Measurements from ENCODE around the gene VANGL1.

Gene VANGL1

GRCh38 chr1:115669002-115669673, 27.4 kb downstream of the VANGL1 start:
- DNase-seq = no peak

DNA sequence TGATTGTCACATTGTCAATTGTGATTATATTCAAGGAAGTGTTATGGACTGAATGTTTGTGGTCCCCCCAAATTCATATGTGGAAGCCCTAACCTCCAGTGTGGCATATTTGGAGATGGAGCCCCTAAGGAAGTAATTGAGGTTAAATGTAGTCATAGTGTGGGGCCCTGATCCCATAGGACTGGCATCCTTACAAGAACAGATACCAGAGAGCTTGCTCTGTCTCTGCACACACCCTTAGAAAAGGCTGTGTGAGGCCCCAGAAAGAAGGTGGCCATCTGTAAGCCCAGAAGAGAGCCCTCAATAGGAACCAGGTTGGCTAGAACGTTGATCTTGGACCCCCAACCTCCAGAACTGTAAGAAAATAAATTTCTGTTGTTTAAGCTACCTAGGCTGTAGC, 28.1 kb downstream of the VANGL1 start:
- DNase-seq = no peak

DNA sequence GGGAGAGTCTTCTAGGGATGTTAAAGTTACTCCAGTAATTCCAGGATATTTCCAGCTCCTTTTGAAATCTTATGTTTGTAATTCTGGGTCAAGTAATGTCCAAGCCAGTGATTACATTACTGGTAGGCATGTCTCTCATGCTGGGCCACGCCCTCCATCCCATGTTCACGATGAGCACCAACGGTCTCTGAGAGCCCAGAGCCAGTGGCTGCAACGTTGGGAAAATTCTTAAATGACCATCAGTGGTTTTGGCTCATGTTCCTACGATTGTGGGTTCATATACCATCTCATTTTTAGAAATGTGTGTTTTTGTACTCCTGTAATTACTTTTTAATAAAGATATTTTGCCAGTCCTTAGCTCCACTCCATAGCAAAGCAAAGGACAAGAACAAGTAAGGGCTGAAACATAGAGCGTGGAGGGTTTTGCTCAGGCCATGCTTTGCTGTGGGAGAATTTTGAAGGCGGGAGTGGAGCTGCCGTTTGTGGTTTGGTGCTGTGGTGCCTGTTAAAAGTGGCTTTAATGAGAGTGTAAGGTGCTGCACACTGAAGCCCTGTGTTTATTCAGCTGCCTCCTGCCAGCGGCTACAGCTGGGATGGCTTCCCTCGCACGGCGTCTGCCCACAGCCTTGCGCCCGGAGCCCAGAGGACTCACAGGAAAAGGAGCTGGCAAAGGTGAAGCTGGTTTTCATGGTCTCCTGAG, 28.9 kb downstream of the VANGL1 start:
- no peak for DNase-seq

DNA sequence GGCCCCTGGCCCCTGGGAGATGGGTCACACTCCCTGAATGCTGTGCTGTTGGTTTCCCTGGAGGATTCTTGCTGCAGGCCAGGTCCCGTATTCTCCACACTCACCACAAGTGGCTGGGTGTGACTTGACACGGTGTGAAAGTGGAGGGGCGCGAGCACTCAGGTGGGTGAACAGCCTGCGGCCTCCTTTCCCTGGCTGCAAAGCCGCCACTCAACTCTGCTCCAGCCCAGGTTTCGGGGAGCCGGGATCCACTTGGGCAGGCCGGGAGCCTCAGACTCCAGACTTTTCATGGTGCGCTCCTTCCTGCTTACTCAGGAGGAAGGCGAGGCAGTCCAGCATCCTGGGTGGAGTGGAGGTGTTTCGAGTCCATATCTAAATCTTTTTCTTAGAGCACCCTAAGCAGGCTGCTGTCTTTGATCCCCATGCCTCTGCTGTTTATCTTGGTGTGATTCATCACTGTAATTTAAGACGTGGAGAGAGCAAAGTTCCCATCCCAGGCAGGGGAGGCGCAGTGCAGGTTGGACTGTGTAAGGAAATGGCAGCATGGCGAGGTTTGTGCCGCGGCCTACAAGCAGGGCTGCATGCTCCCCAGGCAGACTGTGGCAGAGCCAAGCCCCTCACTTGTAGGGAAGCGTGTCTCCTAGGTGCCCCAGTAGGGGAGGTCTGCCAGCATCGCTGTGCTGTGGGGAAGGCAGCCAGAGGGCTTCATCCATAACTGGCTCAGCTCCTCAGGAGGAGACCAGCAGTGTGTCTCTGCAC, 29.6 kb downstream of the VANGL1 start:
- DNase-seq = no peak

- DNase-seq = no peak
Measured at GRCh38 chr1:115672224-115673009, 30.6 kb downstream of the VANGL1 start.

DNA sequence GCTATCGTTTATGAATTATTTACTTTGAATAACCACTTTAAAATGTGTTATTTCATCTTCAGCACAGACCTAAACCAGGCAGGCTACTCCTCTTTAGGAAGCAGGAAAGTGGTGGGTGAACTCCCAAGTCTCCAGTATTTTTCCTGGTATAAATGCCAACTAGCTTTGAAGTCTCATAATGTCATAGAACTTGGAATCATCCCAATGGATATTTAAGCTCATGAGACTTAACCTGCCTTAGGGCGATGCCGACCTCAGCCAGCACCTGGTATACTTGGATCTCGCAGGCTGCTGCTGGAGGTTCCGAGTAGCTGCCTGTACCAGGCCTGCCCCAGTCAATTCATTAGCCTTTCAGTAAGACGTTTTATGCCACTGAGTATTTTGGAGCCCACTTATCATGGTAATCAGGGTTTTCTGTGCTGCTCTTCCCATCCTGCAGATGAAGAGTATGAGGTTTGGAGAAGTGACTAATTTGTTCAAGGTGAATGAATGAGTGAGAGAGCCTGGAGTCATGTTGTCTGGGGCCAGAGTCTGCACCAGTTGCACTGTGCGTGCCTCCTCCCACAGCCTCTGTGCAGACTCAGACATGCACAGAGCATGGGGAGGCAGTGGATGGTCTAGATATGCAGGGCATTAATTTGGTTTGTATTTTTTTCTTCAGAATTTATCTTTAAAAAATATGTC, 34.9 kb downstream of the VANGL1 start:
- no peak for DNase-seq

DNA sequence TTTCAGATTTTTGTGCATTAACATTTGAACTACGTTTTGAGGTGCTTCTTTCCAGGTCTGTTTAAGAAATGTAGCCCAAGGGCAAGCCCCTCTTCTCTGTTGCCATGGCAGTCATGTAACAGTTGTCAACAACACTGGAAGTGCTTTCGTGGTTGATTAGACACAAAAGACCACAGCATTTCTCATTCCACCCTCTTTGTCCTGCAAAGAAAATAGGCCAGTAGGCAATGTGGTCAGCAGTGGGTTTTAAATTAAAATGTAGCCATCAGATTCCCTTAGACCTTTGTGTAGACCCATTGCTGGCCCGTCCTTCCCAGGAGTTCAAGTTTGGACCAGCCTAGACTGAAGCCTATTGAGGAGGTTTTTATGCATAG, 35.4 kb downstream of the VANGL1 start:
- DNase-seq = no peak

- DNase-seq = no peak
Measured at GRCh38 chr1:115677565-115677964, 35.8 kb downstream of the VANGL1 start.

DNA sequence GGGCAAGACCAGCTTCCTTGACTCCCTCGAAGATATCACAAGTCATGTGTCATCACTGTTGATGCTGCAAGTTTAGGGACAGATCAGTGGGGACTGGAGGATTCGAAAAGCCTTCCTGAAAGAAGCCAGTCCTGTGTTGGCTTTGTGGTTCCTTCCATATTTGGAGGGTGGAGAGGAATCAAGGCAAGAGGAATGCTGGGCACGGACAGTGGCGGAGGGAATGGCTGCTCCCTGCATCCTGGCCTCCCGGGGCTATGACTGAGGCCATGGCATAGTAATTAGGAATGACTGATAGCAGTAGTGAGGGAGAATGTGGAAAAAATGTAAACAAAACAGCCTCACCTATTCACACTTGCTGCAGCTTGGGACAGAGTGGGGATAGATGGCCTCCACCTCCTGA, 36.4 kb downstream of the VANGL1 start:
- no peak for DNase-seq

DNA sequence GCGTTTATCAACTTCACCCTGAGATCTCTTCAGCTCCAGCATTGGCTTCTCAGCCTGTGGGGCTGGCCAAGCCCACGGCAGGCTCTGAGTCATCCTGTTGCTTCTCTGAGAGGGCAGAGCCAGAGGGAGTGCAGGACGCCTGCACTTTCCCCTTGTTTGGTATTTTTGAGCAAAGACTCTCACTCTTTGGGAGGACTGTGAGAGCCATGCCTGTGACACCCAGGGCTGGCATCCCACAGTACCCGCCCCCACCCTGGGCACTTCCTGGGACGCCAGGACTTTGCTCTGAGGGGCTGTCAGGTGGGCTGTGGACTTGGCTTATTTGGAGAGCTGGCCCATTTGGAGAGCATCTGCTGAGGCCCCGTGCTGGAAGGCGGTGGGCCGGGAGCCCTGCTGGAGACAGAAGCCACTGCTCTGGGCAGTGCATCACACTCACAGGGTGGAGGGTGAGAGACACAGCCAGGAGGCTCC, 37.4 kb downstream of the VANGL1 start:
- no peak for DNase-seq

- no peak for DNase-seq
Measured at GRCh38 chr1:115680730-115681111, 39.0 kb downstream of the VANGL1 start.

DNA sequence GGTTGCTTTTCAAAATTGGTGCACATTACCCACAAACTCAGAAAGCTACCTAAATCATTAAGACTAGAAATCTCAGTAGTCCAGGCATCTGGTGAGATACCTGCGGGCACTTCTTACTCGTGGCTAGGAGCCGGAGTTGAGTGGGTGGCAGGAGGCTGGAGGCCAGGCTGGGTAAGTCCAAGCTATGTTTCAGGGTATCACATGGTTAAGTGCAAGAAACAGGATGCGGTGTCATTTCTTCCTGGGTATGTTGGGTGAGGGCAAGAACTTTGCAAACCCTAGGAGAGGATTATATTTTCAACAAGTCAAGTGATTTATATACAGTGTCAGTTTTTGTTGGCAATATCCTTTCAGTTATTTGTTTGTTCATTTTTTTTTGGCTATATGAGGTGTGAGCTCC, 41.0 kb downstream of the VANGL1 start:
- no peak for DNase-seq

GRCh38 chr1:115685029-115685705, 43.4 kb downstream of the VANGL1 start:
- no peak for DNase-seq

- no peak for DNase-seq
Measured at GRCh38 chr1:115687744-115688143, 46.0 kb downstream of the VANGL1 start.

GRCh38 chr1:115690972-115691371, 49.2 kb downstream of the VANGL1 start:
- no peak for DNase-seq

DNA sequence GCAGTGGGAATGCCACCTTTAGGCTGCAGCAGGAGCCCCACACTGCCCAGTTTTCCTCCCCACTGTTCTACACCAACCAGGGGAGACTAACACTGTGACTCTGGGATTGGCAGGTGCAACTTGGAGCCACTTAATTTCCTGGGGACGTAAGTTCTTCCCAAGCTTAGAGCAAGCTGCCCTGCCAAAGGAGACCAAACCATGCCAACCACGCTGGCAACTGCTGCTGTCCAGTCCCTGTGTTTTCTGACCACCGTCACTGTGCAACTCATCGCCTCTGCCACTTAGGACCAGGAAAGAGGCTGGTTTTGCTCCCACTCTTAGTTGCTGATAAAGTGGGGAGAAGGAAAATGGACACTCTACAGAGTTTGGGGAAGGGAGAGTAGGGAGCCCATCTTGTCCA, 50.5 kb downstream of the VANGL1 start:
- no peak for DNase-seq

- DNase-seq = no peak
Measured at GRCh38 chr1:115694805-115695204, 53.0 kb downstream of the VANGL1 start.

DNA sequence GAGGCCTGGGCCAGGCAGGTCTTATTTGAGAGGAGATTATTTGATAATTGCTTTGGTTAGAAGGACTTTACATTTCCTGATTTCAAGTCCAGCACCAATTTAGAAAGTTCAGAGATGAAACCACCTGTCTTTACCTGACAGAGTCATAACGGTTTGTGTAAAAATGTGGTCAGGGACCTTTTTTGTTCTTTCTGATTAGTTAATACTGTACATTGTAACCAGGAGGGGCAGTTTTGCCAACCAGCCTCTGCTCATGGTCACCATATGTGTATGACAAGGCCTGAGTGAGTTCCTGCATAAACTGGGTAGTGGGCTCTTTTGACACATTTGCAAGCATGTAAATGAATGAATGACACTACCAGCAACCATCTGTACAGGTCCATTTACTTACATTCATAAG, 55.8 kb downstream of the VANGL1 start:
- no peak for DNase-seq

GRCh38 chr1:115701090-115701489, 59.3 kb downstream of the VANGL1 start:
- DNase-seq = no peak

- DNase-seq = no peak
Measured at GRCh38 chr1:115702959-115703358, 61.2 kb downstream of the VANGL1 start.

DNA sequence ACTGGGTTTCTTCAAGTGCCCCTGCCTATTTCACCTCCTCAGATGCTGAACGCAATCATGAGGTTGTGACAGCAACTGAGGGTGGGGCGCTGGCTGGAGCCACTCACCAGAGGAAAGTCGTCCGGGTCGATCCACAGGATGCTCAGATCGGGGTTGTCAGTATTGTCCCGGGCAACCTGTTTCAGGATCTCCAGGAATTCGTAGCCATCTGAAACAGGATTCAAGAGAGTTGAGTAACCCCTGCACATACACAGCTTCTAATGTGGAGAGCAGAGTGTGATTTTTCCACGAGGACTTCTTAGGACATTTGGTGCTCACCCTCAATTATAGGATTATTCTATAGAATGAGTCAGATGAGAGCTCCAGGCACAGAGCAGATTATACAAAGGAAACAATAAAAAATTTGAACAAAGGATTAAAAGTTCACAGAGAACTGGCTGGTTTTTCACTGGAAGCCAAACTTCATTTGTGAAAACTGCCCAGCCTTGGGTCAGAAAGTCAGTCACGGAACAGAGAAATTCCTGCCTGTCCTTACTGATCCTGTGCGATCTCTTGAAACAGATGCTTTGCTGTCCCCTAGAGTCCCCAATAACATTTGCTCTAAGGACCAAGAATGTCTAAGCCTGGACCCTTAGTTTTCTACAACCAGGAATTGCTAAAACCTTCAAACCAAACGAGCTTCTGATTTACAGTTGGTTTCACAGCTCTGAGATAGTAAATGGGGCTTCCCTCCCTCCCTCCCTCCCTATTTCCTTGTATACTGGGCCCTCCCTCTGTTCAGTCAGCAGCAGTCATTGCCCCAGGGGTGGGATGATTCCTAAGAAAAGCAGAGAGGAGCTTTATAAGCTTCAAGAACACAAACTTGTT, 63.5 kb downstream of the VANGL1 start:
- no peak for DNase-seq

Data from stimulated activated naive CD4-positive, alpha-beta T cell (primary cell).